ENCODE results near the gene CALB2.

DNA sequence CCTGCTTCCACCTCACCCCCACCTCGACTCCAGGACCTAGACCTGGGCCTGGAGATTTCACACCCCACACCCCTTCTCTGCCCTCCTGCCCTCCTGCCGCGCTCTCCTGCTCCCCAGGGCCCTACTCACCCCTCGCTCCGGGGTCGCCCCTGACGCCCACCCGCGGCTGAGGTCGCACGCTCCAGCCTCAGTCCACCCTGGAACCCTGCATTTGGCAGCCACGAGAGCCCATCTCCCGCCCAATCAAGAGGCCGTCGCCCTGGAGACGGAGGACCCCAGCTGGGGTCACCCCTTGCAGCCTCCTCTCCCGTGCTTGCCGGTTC lies 67.2 kb downstream of the CALB2 start:
- TF ChIP-seq ZNF232 (CRISPR knock-in tag; IDR thresholded peaks at IDR 0.05) (no peak), NR1H2 (CRISPR knock-in tag; IDR thresholded peaks at IDR 0.05) (no peak), ZNF121 (CRISPR knock-in tag; IDR thresholded peaks at IDR 0.05) (no peak), NFE2L1 (CRISPR knock-in tag; IDR thresholded peaks at IDR 0.05) (no peak)
- TF ChIP-seq, protein P1, sequence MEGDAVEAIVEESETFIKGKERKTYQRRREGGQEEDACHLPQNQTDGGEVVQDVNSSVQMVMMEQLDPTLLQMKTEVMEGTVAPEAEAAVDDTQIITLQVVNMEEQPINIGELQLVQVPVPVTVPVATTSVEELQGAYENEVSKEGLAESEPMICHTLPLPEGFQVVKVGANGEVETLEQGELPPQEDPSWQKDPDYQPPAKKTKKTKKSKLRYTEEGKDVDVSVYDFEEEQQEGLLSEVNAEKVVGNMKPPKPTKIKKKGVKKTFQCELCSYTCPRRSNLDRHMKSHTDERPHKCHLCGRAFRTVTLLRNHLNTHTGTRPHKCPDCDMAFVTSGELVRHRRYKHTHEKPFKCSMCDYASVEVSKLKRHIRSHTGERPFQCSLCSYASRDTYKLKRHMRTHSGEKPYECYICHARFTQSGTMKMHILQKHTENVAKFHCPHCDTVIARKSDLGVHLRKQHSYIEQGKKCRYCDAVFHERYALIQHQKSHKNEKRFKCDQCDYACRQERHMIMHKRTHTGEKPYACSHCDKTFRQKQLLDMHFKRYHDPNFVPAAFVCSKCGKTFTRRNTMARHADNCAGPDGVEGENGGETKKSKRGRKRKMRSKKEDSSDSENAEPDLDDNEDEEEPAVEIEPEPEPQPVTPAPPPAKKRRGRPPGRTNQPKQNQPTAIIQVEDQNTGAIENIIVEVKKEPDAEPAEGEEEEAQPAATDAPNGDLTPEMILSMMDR (IDR thresholded peaks at IDR 0.05): no peak
- TF ChIP-seq, protein P2, sequence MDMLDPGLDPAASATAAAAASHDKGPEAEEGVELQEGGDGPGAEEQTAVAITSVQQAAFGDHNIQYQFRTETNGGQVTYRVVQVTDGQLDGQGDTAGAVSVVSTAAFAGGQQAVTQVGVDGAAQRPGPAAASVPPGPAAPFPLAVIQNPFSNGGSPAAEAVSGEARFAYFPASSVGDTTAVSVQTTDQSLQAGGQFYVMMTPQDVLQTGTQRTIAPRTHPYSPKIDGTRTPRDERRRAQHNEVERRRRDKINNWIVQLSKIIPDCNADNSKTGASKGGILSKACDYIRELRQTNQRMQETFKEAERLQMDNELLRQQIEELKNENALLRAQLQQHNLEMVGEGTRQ (CRISPR knock-in tag; IDR thresholded peaks at IDR 0.05): no peak
- TF ChIP-seq, protein P3, sequence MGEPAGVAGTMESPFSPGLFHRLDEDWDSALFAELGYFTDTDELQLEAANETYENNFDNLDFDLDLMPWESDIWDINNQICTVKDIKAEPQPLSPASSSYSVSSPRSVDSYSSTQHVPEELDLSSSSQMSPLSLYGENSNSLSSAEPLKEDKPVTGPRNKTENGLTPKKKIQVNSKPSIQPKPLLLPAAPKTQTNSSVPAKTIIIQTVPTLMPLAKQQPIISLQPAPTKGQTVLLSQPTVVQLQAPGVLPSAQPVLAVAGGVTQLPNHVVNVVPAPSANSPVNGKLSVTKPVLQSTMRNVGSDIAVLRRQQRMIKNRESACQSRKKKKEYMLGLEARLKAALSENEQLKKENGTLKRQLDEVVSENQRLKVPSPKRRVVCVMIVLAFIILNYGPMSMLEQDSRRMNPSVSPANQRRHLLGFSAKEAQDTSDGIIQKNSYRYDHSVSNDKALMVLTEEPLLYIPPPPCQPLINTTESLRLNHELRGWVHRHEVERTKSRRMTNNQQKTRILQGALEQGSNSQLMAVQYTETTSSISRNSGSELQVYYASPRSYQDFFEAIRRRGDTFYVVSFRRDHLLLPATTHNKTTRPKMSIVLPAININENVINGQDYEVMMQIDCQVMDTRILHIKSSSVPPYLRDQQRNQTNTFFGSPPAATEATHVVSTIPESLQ (CRISPR knock-in tag; IDR thresholded peaks at IDR 0.05): no peak
- TF ChIP-seq, protein P4, sequence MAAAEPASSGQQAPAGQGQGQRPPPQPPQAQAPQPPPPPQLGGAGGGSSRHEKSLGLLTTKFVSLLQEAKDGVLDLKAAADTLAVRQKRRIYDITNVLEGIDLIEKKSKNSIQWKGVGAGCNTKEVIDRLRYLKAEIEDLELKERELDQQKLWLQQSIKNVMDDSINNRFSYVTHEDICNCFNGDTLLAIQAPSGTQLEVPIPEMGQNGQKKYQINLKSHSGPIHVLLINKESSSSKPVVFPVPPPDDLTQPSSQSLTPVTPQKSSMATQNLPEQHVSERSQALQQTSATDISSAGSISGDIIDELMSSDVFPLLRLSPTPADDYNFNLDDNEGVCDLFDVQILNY (CRISPR knock-in tag; IDR thresholded peaks at IDR 0.05): no peak

All from WTC11 (cell line).